Spinal cord (tissue), 10 donors: ENCODE data around the gene L1TD1. TPM values are rescaled to one million over a fixed set of nuclear protein-coding genes. Genes with fewer than 3 reads are reported as not detected.
"Not testable (repeated sequence)": the region's sequence is repeated elsewhere in the genome, so short reads cannot be mapped to it uniquely, and the experiment has no call there.

Experiments
- DNase-seq, 6 donors: peaks; one replicate each; pipeline versions ENCODE4 v3.0.0 to v3.0.0-alpha.2; 2013 to 2015; ENCODE audit warnings: low spot score in 6 of 6, low read depth in 4 of 6
- H3K27ac ChIP-seq: one replicate; pipeline ENCODE4 v1.5.1; 2013; ENCODE audit warnings: low read depth, low read length, control low read depth
- H3K27me3 ChIP-seq: one replicate; pipeline ENCODE4 v1.6.1; 2013; ENCODE audit warnings: low read length; ENCODE audit not compliant: control insufficient read depth, insufficient read depth
- H3K36me3 ChIP-seq: one replicate; pipeline ENCODE4 v1.6.1; 2013; ENCODE audit warnings: low read length; ENCODE audit not compliant: control insufficient read depth, insufficient read depth
- H3K4me1 ChIP-seq: one replicate; pipeline ENCODE4 v1.6.1; 2013; ENCODE audit warnings: low read length; ENCODE audit not compliant: control insufficient read depth, insufficient read depth
- H3K4me3 ChIP-seq: one replicate; pipeline ENCODE4 v1.5.1; 2013; ENCODE audit warnings: low read depth, low read length, control low read depth
- H3K9me3 ChIP-seq: one replicate; pipeline ENCODE4 v1.6.1; 2013; ENCODE audit warnings: low read length; ENCODE audit not compliant: control insufficient read depth, insufficient read depth
- WGBS: methylation state at CpG from one replicate; pipeline ENCODE4 v1.1.5; 2013; ENCODE audit warnings: missing lambda C conversion rate; ENCODE audit not compliant: insufficient coverage; 5-methylcytosine and 5-hydroxymethylcytosine counted together
- polyA plus RNA-seq, 2 donors: library from polyadenylated mRNA; unstranded; fragments of 120-200 nt; gene quantifications; one replicate each; pipeline ENCODE4 v1.2.1, GENCODE V29; 2013; ENCODE audit not compliant: insufficient read length in 2 of 2
- total RNA-seq, 2 donors: library from RNA; depleted of rRNA in 1 of 2; stranded (reverse); fragments of 120-200 nt in 1 of 2; fragments of >200 nt in 1 of 2; gene quantifications; one replicate each; pipeline versions ENCODE4 v1.2.3 to v1.2.4, GENCODE V29; 2013 to 2014
- donor health status: healthy.

The L1TD1 gene
- total and polyA plus RNA-seq, 4 donors = 0.41 to 2.5 (median 1.6) TPM

GRCh38 chr1:62240651-62241370 is 46.2 kb downstream of the L1TD1 start:
- 67% methylated on average over 1 of the region's 9 CpGs for WGBS
- peak in 1 of 6 donors; percentile 12 for DNase-seq

GRCh38 chr1:62241371-62242131 is 46.9 kb downstream of the L1TD1 start:
- H3K27me3 ChIP-seq = no peaks in the 10 kb centered on the region
- no peaks in the 10 kb centered on the region for H3K36me3 ChIP-seq
- 41% methylated on average over 8 of the region's 12 CpGs for WGBS
- peak overlapping the region; percentile 54 for H3K27ac ChIP-seq
- H3K9me3 ChIP-seq = no peaks in the 10 kb centered on the region
- peak in 1 of 6 donors; percentile 56 for DNase-seq
- no peak overlapping the region for H3K4me3 ChIP-seq
- peaks cover 17% of the 10 kb centered on the region for H3K4me1 ChIP-seq

More at GRCh38 chr1:62240651-62241370, 46.2 kb downstream of the L1TD1 start:
- Histone ChIP-seq H3K27ac (peak overlapping the region; percentile 54), H3K4me3 (no peak overlapping the region), H3K36me3 (no peaks in the 10 kb centered on the region), H3K4me1 (peaks cover 17% of the 10 kb centered on the region), H3K9me3 (no peaks in the 10 kb centered on the region), H3K27me3 (no peaks in the 10 kb centered on the region)

- not testable (repeated sequence) for H3K4me3 ChIP-seq, H3K9me3 ChIP-seq, H3K27me3 ChIP-seq, H3K27ac ChIP-seq, H3K36me3 ChIP-seq, DNase-seq
- 100% methylated on average over 3 of the region's 3 CpGs for WGBS
- peaks cover 21% of the 10 kb centered on the region for H3K4me1 ChIP-seq
These were observed 49.7 kb downstream of the L1TD1 start for GRCh38 chr1:62244380-62244779.

- Histone ChIP-seq H3K27ac (no peak overlapping the region), H3K9me3 (no peaks in the 10 kb centered on the region), H3K4me1 (peaks cover 21% of the 10 kb centered on the region), H3K36me3 (no peaks in the 10 kb centered on the region), H3K4me3 (no peak overlapping the region), H3K27me3 (no peaks in the 10 kb centered on the region)
- DNase-seq = no peak
These were observed 50.6 kb downstream of the L1TD1 start for GRCh38 chr1:62245201-62245600.

- peaks cover 10% of the 10 kb centered on the region for H3K4me1 ChIP-seq
- DNase-seq = peak in 2 of 6 donors; percentile 35 to 76
- H3K27ac ChIP-seq = no peak overlapping the region
- H3K4me3 ChIP-seq = no peak overlapping the region
- H3K36me3 ChIP-seq = no peaks in the 10 kb centered on the region
- 47% methylated on average over 14 of the region's 14 CpGs for WGBS
- no peaks in the 10 kb centered on the region for H3K27me3 ChIP-seq
- no peaks in the 10 kb centered on the region for H3K9me3 ChIP-seq
These were observed 52.9 kb downstream of the L1TD1 start for GRCh38 chr1:62247391-62248168.

- Histone ChIP-seq H3K27me3 (no peaks in the 10 kb centered on the region), H3K9me3 (no peaks in the 10 kb centered on the region), H3K4me1 (peaks cover 5% of the 10 kb centered on the region), H3K27ac (no peak overlapping the region), H3K4me3 (no peak overlapping the region), H3K36me3 (no peaks in the 10 kb centered on the region)
- no peak for DNase-seq
- 80% methylated on average over 5 of the region's 10 CpGs for WGBS
These were observed 55.6 kb downstream of the L1TD1 start for GRCh38 chr1:62250126-62250726.

- Histone ChIP-seq H3K27ac (no peak overlapping the region), H3K4me1 (no peaks in the 10 kb centered on the region), H3K27me3 (no peaks in the 10 kb centered on the region), H3K36me3 (no peaks in the 10 kb centered on the region), H3K4me3 (no peak overlapping the region), H3K9me3 (no peaks in the 10 kb centered on the region)
- DNase-seq = no peak
- 100% methylated on average over 4 of the region's 4 CpGs for WGBS
These were observed 64.9 kb downstream of the L1TD1 start for GRCh38 chr1:62259551-62259950.

GRCh38 chr1:62260688-62261087 is 66.0 kb downstream of the L1TD1 start:
- no peaks in the 10 kb centered on the region for H3K27me3 ChIP-seq
- no peaks in the 10 kb centered on the region for H3K36me3 ChIP-seq
- no peaks in the 10 kb centered on the region for H3K4me1 ChIP-seq
- no peaks in the 10 kb centered on the region for H3K9me3 ChIP-seq
- H3K4me3 ChIP-seq = no peak overlapping the region
- 76% methylated on average over 3 of the region's 3 CpGs for WGBS
- H3K27ac ChIP-seq = no peak overlapping the region
- no peak for DNase-seq
